Embryonic facial prominence (tissue), 1 donor: Measurements from ENCODE around the gene CFC1.
"Not testable (repeated sequence)": the region's sequence is repeated elsewhere in the genome, so short reads cannot be mapped to it uniquely, and the experiment has no call there.

Experiments used
- DNase-seq: peaks from one replicate; pipeline ENCODE4 v3.0.0-alpha.2; 2016; ENCODE audit errors: extremely low spot score

The CFC1 gene

DNA sequence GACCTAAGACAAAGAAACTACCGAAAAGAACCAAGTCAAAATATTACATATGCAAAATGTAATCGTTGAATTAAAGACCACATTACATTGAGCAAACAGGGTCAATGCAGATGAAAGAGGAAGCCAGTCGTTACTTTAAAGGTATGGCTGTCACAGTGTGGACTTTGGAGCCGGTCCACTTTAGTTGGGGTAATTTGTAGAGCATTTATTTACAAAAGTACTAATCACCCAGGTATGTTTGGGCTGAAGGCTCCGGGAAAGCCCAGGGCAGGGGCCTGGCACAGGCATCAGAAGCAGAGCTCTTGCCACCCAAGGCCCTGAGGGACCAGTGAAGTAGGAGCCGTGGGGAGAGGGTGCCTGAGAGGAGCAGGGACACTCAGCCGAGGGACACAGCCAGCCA, 15.8 kb downstream of the CFC1 start:
- DNase-seq = not testable (repeated sequence)

DNA sequence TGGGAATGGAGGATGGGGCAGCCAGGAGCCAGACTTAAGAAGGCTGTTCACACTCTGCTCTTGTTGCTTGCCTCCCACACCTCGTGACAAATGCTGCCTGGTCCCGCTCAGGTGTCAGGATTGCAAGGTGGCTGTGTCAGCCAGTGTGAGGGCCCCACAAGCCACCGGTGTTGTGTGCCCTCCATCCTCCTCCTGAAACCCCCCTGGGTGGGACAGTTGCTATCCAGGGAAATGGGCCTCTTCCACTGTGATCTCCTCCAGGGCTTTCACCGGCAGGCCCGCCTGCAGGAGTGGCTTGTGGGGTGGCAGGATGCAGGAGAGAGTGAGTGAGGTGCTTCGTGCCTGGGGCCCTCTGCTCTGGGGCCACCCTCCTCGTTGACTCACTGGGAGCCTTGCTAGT, 16.4 kb downstream of the CFC1 start:
- DNase-seq = not testable (repeated sequence)

GRCh38 chr2:130581491-130581890, 17.9 kb downstream of the CFC1 start:
- DNase-seq = not testable (repeated sequence)

GRCh38 chr2:130579121-130579520, 20.3 kb downstream of the CFC1 start:
- DNase-seq = not testable (repeated sequence)

DNA sequence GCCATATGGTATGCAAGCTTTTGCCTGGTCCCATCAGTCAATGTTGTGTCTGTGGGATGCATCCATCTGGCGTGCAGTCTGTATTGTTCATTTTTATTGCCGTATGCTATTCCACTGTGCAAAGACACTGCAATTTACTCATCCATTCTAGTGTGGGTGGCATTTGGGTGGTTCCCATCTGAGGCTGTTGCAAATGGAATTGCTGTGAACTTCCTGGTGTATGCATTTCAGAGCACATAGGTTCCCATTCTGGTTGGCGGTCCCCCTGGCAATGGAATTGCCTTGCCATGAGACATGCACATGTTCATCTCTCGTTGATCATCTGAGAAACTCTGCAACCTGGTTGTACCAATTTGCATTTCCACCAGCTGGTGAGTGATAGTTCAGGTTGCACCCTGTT, 21.8 kb downstream of the CFC1 start:
- not testable (repeated sequence) for DNase-seq

GRCh38 chr2:130576209-130576784, 23.1 kb downstream of the CFC1 start:
- not testable (repeated sequence) for DNase-seq

- DNase-seq = not testable (repeated sequence)
Measured at GRCh38 chr2:130574230-130574629, 25.1 kb downstream of the CFC1 start.

DNA sequence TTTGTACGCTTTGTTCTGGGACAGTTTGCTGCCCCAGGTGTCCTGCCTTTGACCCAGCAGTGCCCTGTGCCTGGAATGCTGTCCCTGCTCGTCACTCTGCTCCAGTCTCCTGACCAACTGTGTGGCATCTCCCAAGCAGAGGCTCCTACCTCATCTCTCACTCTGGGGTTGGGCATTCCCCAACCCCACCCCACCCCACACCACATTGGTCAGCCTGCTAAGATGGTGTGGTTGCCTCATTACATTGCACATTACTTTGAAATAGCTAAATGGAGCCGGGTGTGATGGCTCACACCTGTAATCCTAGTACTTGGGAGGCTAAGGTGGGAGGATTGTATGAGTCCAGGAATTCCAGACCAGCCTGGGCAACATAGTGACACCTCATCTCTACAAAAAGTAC, 27.4 kb downstream of the CFC1 start:
- not testable (repeated sequence) for DNase-seq

- not testable (repeated sequence) for DNase-seq
Measured at GRCh38 chr2:130566165-130566564, 33.2 kb downstream of the CFC1 start.

DNA sequence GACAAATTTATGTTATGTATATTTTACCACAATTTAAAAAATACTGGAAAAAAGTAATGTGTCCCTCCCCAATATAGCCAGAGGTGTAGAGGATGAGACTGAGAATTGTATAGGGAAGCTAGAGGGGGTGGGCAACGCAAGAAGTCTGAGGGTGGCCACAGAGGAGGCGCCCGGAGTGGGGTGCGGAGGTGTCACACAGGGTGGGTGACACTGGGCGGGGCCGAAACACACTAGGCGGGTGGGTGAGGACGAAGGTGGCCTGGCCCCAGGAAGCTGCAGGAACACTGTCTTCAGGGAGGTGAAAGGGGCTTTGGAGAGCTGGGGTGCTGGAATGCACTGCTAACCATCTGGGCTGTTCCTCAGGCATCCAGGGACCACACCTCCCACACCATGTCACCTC, 42.9 kb downstream of the CFC1 start:
- not testable (repeated sequence) for DNase-seq

GRCh38 chr2:130554178-130554577, 45.2 kb downstream of the CFC1 start:
- DNase-seq = not testable (repeated sequence)

DNA sequence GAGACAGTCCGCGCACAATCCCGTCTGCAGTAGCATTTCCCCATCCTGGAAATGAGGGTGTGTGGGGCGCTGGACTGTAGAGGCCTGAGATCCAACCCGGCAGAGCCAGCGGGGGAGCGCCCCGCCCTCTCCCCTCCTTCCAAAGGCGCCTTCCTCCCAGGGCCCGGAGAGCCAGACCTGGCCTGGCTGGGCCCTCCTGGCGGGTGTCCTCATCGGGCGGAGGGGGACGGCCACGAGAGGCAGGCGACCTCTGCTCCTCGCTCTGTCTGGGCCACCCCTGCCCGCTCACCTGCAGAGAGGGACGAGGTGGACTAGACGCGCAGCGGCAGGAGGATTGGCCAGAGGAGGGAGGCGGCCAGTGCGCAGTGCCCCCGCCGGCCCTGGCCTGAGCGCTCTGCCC, 49.9 kb downstream of the CFC1 start:
- DNase-seq = not testable (repeated sequence)

DNA sequence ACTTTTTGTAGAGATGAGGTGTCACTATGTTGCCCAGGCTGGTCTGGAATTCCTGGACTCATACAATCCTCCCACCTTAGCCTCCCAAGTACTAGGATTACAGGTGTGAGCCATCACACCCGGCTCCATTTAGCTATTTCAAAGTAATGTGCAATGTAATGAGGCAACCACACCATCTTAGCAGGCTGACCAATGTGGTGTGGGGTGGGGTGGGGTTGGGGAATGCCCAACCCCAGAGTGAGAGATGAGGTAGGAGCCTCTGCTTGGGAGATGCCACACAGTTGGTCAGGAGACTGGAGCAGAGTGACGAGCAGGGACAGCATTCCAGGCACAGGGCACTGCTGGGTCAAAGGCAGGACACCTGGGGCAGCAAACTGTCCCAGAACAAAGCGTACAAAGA, 51.0 kb downstream of the CFC1 start:
- not testable (repeated sequence) for DNase-seq

GRCh38 chr2:130544978-130545377, 54.4 kb downstream of the CFC1 start:
- DNase-seq = not testable (repeated sequence)

GRCh38 chr2:130543785-130544528, 55.4 kb downstream of the CFC1 start:
- DNase-seq = not testable (repeated sequence)

DNA sequence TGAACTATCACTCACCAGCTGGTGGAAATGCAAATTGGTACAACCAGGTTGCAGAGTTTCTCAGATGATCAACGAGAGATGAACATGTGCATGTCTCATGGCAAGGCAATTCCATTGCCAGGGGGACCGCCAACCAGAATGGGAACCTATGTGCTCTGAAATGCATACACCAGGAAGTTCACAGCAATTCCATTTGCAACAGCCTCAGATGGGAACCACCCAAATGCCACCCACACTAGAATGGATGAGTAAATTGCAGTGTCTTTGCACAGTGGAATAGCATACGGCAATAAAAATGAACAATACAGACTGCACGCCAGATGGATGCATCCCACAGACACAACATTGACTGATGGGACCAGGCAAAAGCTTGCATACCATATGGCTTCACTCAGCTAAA, 56.6 kb downstream of the CFC1 start:
- not testable (repeated sequence) for DNase-seq
